OCI-LY1 (cell line): ENCODE data around the gene MAGT1.
"Not testable (repeated sequence)": the region's sequence is repeated elsewhere in the genome, so short reads cannot be mapped to it uniquely, and the experiment has no call there.

Experiments
- H2AFZ ChIP-seq: fragments of 200-600 bp; sonication (generic), shearing (Covaris generic); 2 replicates; pipeline ENCODE4 v1.6.0; 2014; ENCODE audit warnings: antibody characterized with exemption, mild to moderate bottlenecking, low read length
- H3F3A ChIP-seq: fragments of 200-600 bp; sonication (generic), shearing (Covaris generic); 2 replicates; pipeline ENCODE4 v1.6.0; 2014; ENCODE audit warnings: mild to moderate bottlenecking, antibody characterized with exemption, low read length, moderate library complexity; ENCODE audit not compliant: insufficient read depth
- H3K27ac ChIP-seq: fragments of 200-600 bp; sonication (generic); 2 replicates; pipeline ENCODE4 v1.5.1; 2014; ENCODE audit warnings: low read length, mixed run types, mild to moderate bottlenecking, low read depth; ENCODE audit not compliant: poor library complexity, severe bottlenecking
- H3K27me3 ChIP-seq: fragments of 200-600 bp; sonication (generic); 2 replicates; pipeline ENCODE4 v1.6.0; 2014; ENCODE audit warnings: antibody characterized with exemption, mild to moderate bottlenecking, low read length, moderate library complexity; ENCODE audit not compliant: insufficient read depth
- H3K36me3 ChIP-seq: fragments of 200-600 bp; sonication (generic); 2 replicates; pipeline ENCODE4 v1.6.1; 2014; ENCODE audit warnings: mild to moderate bottlenecking, antibody characterized with exemption, low read length, moderate library complexity, mixed read lengths; ENCODE audit not compliant: insufficient read depth
- H3K4me1 ChIP-seq: fragments of 200-600 bp; sonication (generic); 2 replicates; pipeline ENCODE4 v1.5.1; 2014; ENCODE audit warnings: mild to moderate bottlenecking, low read length, moderate library complexity; ENCODE audit not compliant: insufficient read depth, severe bottlenecking
- H3K4me2 ChIP-seq: fragments of 200-600 bp; sonication (generic), shearing (Covaris generic); 2 replicates; pipeline ENCODE4 v1.6.1; 2014; ENCODE audit warnings: low read length
- H3K4me3 ChIP-seq: fragments of 200-600 bp; sonication (generic); 2 replicates; pipeline ENCODE4 v1.5.1; 2014; ENCODE audit warnings: low read length, low read depth, mild to moderate bottlenecking, mixed read lengths; ENCODE audit not compliant: poor library complexity, severe bottlenecking
- H3K79me2 ChIP-seq: fragments of 200-600 bp; shearing (Covaris generic); 2 replicates; pipeline ENCODE4 v1.6.1; 2016; ENCODE audit warnings: mixed run types, low read length, mixed read lengths; ENCODE audit not compliant: insufficient read depth
- H3K9ac ChIP-seq: fragments of 200-600 bp; sonication (generic), shearing (Covaris generic); 2 replicates; pipeline ENCODE4 v1.6.1; 2014; ENCODE audit warnings: mild to moderate bottlenecking, low read length, mixed read lengths
- H3K9me2 ChIP-seq: fragments of 200-600 bp; sonication (generic), shearing (Covaris generic); 2 replicates; pipeline ENCODE4 v1.6.1; 2014; ENCODE audit warnings: low read depth, mild to moderate bottlenecking, low read length, mixed read lengths
- H3K9me3 ChIP-seq: fragments of 200-600 bp; shearing (Covaris generic); 2 replicates; pipeline ENCODE4 v1.6.1; 2014; ENCODE audit warnings: low read length, mixed read lengths
- H4K20me1 ChIP-seq: fragments of 200-600 bp; sonication (generic), shearing (Covaris generic); 2 replicates; pipeline ENCODE4 v1.6.0; 2016; ENCODE audit warnings: mild to moderate bottlenecking, low read length; ENCODE audit not compliant: insufficient read depth
- CTCF ChIP-seq: fragments of 200-600 bp; sonication (generic), shearing (Covaris generic); IDR thresholded peaks from 2 replicates; pipeline ENCODE4 v1.5.1; 2017; ENCODE audit warnings: mild to moderate bottlenecking, antibody characterized with exemption, low read length, moderate library complexity, mixed read lengths
- EZH2 ChIP-seq: fragments of 200-600 bp; sonication (generic), shearing (Covaris generic); IDR thresholded peaks from 2 replicates; pipeline ENCODE4 v1.8.0; 2017; ENCODE audit warnings: borderline replicate concordance, mixed run types, mild to moderate bottlenecking, antibody characterized with exemption, low read length, moderate library complexity, mixed read lengths

Gene MAGT1

GRCh38 chrX:77925764-77926163 lies 30.5 kb upstream of the MAGT1 start:
- Histone ChIP-seq H3K27ac (no peak overlapping the region), H3K4me3 (no peak overlapping the region), H3K9ac (no peak overlapping the region), H3K36me3 (no peaks in the 10 kb centered on the region), H3F3A (no peaks in the 10 kb centered on the region), H2AFZ (no peak overlapping the region), H3K4me1 (peaks cover 10% of the 10 kb centered on the region), H3K27me3 (no peaks in the 10 kb centered on the region), H3K79me2 (no peaks in the 10 kb centered on the region), H3K9me3 (no peaks in the 10 kb centered on the region), H4K20me1 (no peaks in the 10 kb centered on the region), H3K4me2 (no peak overlapping the region), H3K9me2 (no peaks in the 10 kb centered on the region)
- no peak for TF ChIP-seq CTCF
- TF ChIP-seq EZH2, result no peak

- H3K9me2 ChIP-seq, result no peaks in the 10 kb centered on the region
- no peak overlapping the region for H3K4me2 ChIP-seq
These were observed 29.2 kb upstream of the MAGT1 start for GRCh38 chrX:77924320-77924859.

GRCh38 chrX:77922787-77923186 lies 27.6 kb upstream of the MAGT1 start:
- TF ChIP-seq CTCF, result no peak
- no peak for TF ChIP-seq EZH2
- H3K4me2 ChIP-seq, result no peak overlapping the region
- no peaks in the 10 kb centered on the region for H3K36me3 ChIP-seq
- H3K9me2 ChIP-seq, result no peaks in the 10 kb centered on the region
- H4K20me1 ChIP-seq, result no peaks in the 10 kb centered on the region
- no peak overlapping the region for H3K4me3 ChIP-seq
- H2AFZ ChIP-seq, result no peak overlapping the region
- no peaks in the 10 kb centered on the region for H3K27me3 ChIP-seq
- no peaks in the 10 kb centered on the region for H3K9me3 ChIP-seq
- no peak overlapping the region for H3K9ac ChIP-seq
- peaks cover 17% of the 10 kb centered on the region for H3K4me1 ChIP-seq
- no peak overlapping the region for H3K27ac ChIP-seq
- H3K79me2 ChIP-seq, result no peaks in the 10 kb centered on the region
- no peaks in the 10 kb centered on the region for H3F3A ChIP-seq

More at GRCh38 chrX:77924320-77924859, 29.2 kb upstream of the MAGT1 start:
- Histone ChIP-seq H3F3A (no peaks in the 10 kb centered on the region), H3K36me3 (no peaks in the 10 kb centered on the region), H3K4me1 (peaks cover 5% of the 10 kb centered on the region), H3K9ac (no peak overlapping the region), H3K4me3 (no peak overlapping the region), H3K27ac (no peak overlapping the region), H3K79me2 (no peaks in the 10 kb centered on the region), H2AFZ (no peak overlapping the region), H3K27me3 (no peaks in the 10 kb centered on the region), H3K9me3 (no peaks in the 10 kb centered on the region), H4K20me1 (no peaks in the 10 kb centered on the region)
- TF ChIP-seq CTCF, result no peak
- no peak for TF ChIP-seq EZH2

GRCh38 chrX:77919370-77919769 lies 24.1 kb upstream of the MAGT1 start:
- H3K9ac ChIP-seq, H3K27ac ChIP-seq, H3K9me3 ChIP-seq, H3K27me3 ChIP-seq, H3K9me2 ChIP-seq, H2AFZ ChIP-seq, H3K36me3 ChIP-seq, H4K20me1 ChIP-seq, H3K79me2 ChIP-seq, H3K4me2 ChIP-seq, H3F3A ChIP-seq, H3K4me3 ChIP-seq: not testable (repeated sequence)
- peaks cover 26% of the 10 kb centered on the region for H3K4me1 ChIP-seq
